Keratinocyte (primary cell): ENCODE data around the gene TLR8. TPM values are rescaled to one million over a fixed set of nuclear protein-coding genes. Genes with fewer than 3 reads are reported as not detected.

Experiments
- DNase-seq: peaks from one replicate; pipeline ENCODE4 v3.0.0-alpha.2; 2011; ENCODE audit warnings: low read depth, missing footprints, low spot score
- FAIRE-seq: peaks from 2 replicates; lab custom pipeline; 2011; peaks lifted over from hg19 to GRCh38; lab: Jason Lieb, UNC
- H2AFZ ChIP-seq: 2 replicates; pipeline ENCODE4 v1.6.0; 2012; ENCODE audit warnings: low read length, control low read depth, inconsistent platforms; ENCODE audit not compliant: control insufficient read depth
- H3K27ac ChIP-seq: 2 replicates; pipeline ENCODE4 v1.5.1; 2011; ENCODE audit warnings: low read length; ENCODE audit not compliant: control insufficient read depth, insufficient read depth
- H3K27me3 ChIP-seq: 3 replicates; pipeline ENCODE4 v1.6.0; 2011; ENCODE audit warnings: low read length; ENCODE audit not compliant: control insufficient read depth, insufficient read depth; ENCODE audit errors: extremely low read depth
- H3K36me3 ChIP-seq, 2 experiments: 2 replicates in 1 of 2; 3 replicates in 1 of 2; pipeline ENCODE4 v1.5.1; 2011; ENCODE audit warnings: low read length in 2 of 2, mild to moderate bottlenecking in 1 of 2; ENCODE audit not compliant: control insufficient read depth in 2 of 2, insufficient read depth in 2 of 2; ENCODE audit errors: extremely low read depth in 1 of 2
- H3K4me1 ChIP-seq: 3 replicates; pipeline ENCODE4 v1.5.1; 2011; ENCODE audit warnings: low read length; ENCODE audit not compliant: control insufficient read depth, insufficient read depth; ENCODE audit errors: extremely low read depth
- H3K4me2 ChIP-seq: 3 replicates; pipeline ENCODE4 v1.6.0; 2011; ENCODE audit warnings: low read depth, low read length; ENCODE audit not compliant: control insufficient read depth, insufficient read depth; ENCODE audit errors: extremely low read depth
- H3K4me3 ChIP-seq, 3 experiments: fragments of 200-600 bp in 1 of 3; sonication (generic) in 1 of 3; 2 replicates in 2 of 3; 3 replicates in 1 of 3; pipeline ENCODE4 v1.5.1; 2011 to 2016; ENCODE audit warnings: low read length in 3 of 3, mild to moderate bottlenecking in 3 of 3, control low read depth in 2 of 3, inconsistent platforms in 1 of 3, low read depth in 1 of 3, mixed read lengths in 1 of 3, mixed run types in 1 of 3, moderate library complexity in 1 of 3; ENCODE audit not compliant: control insufficient read depth in 2 of 3, insufficient read depth in 2 of 3; ENCODE audit errors: extremely low read depth in 1 of 3
- H3K79me2 ChIP-seq: 2 replicates; pipeline ENCODE4 v1.6.0; 2012; ENCODE audit warnings: low read length; ENCODE audit not compliant: control insufficient read depth, insufficient read depth
- H3K9ac ChIP-seq: 3 replicates; pipeline ENCODE4 v1.6.0; 2011; ENCODE audit warnings: low read length; ENCODE audit not compliant: control insufficient read depth, insufficient read depth; ENCODE audit errors: extremely low read depth
- H3K9me1 ChIP-seq: 3 replicates; pipeline ENCODE4 v1.6.0; 2011; ENCODE audit warnings: low read length; ENCODE audit not compliant: control insufficient read depth, insufficient read depth; ENCODE audit errors: extremely low read depth
- H3K9me3 ChIP-seq: 2 replicates; pipeline ENCODE4 v1.5.1; 2012; ENCODE audit warnings: low read depth, low read length; ENCODE audit not compliant: control insufficient read depth
- H4K20me1 ChIP-seq: 3 replicates; pipeline ENCODE4 v1.6.0; 2011; ENCODE audit warnings: low read length; ENCODE audit not compliant: control insufficient read depth, insufficient read depth; ENCODE audit errors: extremely low read depth
- CTCF ChIP-seq, 3 experiments: IDR thresholded peaks in 1 of 3; conservative IDR thresholded peaks in 1 of 3; optimal IDR thresholded peaks in 1 of 3; 2 replicates in 2 of 3; 3 replicates in 1 of 3; pipeline versions ENCODE3 to v1.5.1; 2011; ENCODE audit warnings: low read length in 3 of 3, mild to moderate bottlenecking in 3 of 3, moderate library complexity in 2 of 3, control low read depth in 1 of 3, inconsistent platforms in 1 of 3; ENCODE audit not compliant: insufficient read depth in 2 of 3; ENCODE audit errors: extremely low read depth in 1 of 3
- EZH2 ChIP-seq: IDR thresholded peaks from one replicate; pipeline ENCODE4 v1.6.1; 2012; ENCODE audit warnings: inconsistent platforms, mild to moderate bottlenecking, low read length, moderate library complexity
- dilution Hi-C: fragments of 300-500 bp; cut with MboI; formaldehyde crosslinking; loops from one replicate; pipeline ENCODE4 v1.7.0; 2020; ENCODE audit warnings: low sequenced_read_pairs; ENCODE audit not compliant: extremely low pct_ligation_motif_present
- polyA plus RNA-seq, 5 experiments: library from polyadenylated mRNA; depleted of rRNA in 3 of 5; stranded (reverse) in 3 of 5; stranded (forward) in 1 of 5; unstranded in 1 of 5; fragments of >200 nt; gene quantifications; 1 replicate in 1 of 5; 2 replicates in 3 of 5; 3 replicates in 1 of 5; pipeline versions ENCODE4 v1.2.1 to v1.2.3, GENCODE V29; 2011 to 2012; ENCODE audit warnings: missing spikeins in 2 of 5, low read depth in 1 of 5, low replicate concordance in 1 of 5

The TLR8 gene
- polyA plus RNA-seq, 1 donor (not counting 4 experiments of a cell fraction or from before 2014, with no cell fraction given) = not detected

GRCh38 chrX:12919620-12920019 is 13.2 kb downstream of the TLR8 start:
- dilution Hi-C loops = no loop called here
- no peak for DNase-seq

GRCh38 chrX:12920990-12921389 is 14.6 kb downstream of the TLR8 start:
- no peaks in the 10 kb centered on the region for H4K20me1 ChIP-seq
- H3K36me3 ChIP-seq = no peaks in the 10 kb centered on the region
- FAIRE-seq = no peak
- H3K4me3 ChIP-seq = no peak overlapping the region
- H2AFZ ChIP-seq = no peak overlapping the region
- no peaks in the 10 kb centered on the region for H3K27me3 ChIP-seq
- TF ChIP-seq EZH2 (no peak), CTCF (optimal IDR thresholded peaks at IDR 0.05 in 1 of 3, IDR thresholded peaks at IDR 0.05 in 1 of 3, conservative IDR thresholded peaks at IDR 0.05 in 1 of 3; ENCODE audit: extremely low read depth in 1 of 3, insufficient read depth in 2 of 3, low read length in 3 of 3) (no peak)
- dilution Hi-C loops = no loop called here
- H3K9me3 ChIP-seq = no peaks in the 10 kb centered on the region
- no peaks in the 10 kb centered on the region for H3K4me1 ChIP-seq
- no peaks in the 10 kb centered on the region for H3K9me1 ChIP-seq
- H3K79me2 ChIP-seq = no peaks in the 10 kb centered on the region
- no peak overlapping the region for H3K27ac ChIP-seq
- H3K9ac ChIP-seq = no peak overlapping the region
- no peak for DNase-seq
- no peak overlapping the region for H3K4me2 ChIP-seq

More at GRCh38 chrX:12919620-12920019, 13.2 kb downstream of the TLR8 start:
- H3K36me3 ChIP-seq = no peaks in the 10 kb centered on the region
- FAIRE-seq = no peak
- no peak overlapping the region for H3K4me3 ChIP-seq
- no peak overlapping the region for H3K9ac ChIP-seq
- TF ChIP-seq EZH2 (no peak), CTCF (optimal IDR thresholded peaks at IDR 0.05 in 1 of 3, IDR thresholded peaks at IDR 0.05 in 1 of 3, conservative IDR thresholded peaks at IDR 0.05 in 1 of 3; ENCODE audit: extremely low read depth in 1 of 3, insufficient read depth in 2 of 3, low read length in 3 of 3) (no peak)
- no peak overlapping the region for H2AFZ ChIP-seq
- no peaks in the 10 kb centered on the region for H3K9me1 ChIP-seq
- H4K20me1 ChIP-seq = no peaks in the 10 kb centered on the region
- H3K27me3 ChIP-seq = no peaks in the 10 kb centered on the region
- H3K4me2 ChIP-seq = no peak overlapping the region
- no peak overlapping the region for H3K27ac ChIP-seq
- H3K79me2 ChIP-seq = no peaks in the 10 kb centered on the region
- no peaks in the 10 kb centered on the region for H3K9me3 ChIP-seq
- no peaks in the 10 kb centered on the region for H3K4me1 ChIP-seq
